ENCODE data around the gene LRCH4. TPM values are rescaled to one million over a fixed set of nuclear protein-coding genes. Genes with fewer than 3 reads are reported as not detected.
"Not testable (repeated sequence)": the region's sequence is repeated elsewhere in the genome, so short reads cannot be mapped to it uniquely, and the experiment has no call there.

The LRCH4 gene
- total and polyA plus RNA-seq, 2 donors (not counting 1 experiment from before 2014, with no cell fraction given) = 288 to 289 TPM

- no peaks in the 10 kb centered on the region for H3K79me2 ChIP-seq (ENCODE audit: control insufficient read depth, insufficient read depth, low read length)
- H3K27ac ChIP-seq (ENCODE audit: low read length in 2 of 2) = no peak overlapping the region
- no peaks in the 10 kb centered on the region for H3K9me3 Mint-ChIP-seq (ENCODE audit: insufficient read depth)
- no peak overlapping the region for H3K27ac Mint-ChIP-seq
- no peaks in the 10 kb centered on the region for H3K9me3 ChIP-seq (ENCODE audit: control extremely low read depth in 1 of 3, control insufficient read depth in 2 of 3, insufficient read depth in 1 of 3, low read length in 2 of 3)
- H3K36me3 ChIP-seq (replicated peaks in 1 of 2; ENCODE audit: control extremely low read depth in 1 of 2, control insufficient read depth in 1 of 2, extremely low read depth in 1 of 2, insufficient read depth in 2 of 2, low read length in 1 of 2) = peaks cover 0 to 8% of the 10 kb centered on the region in 2 experiments
- H3K4me1 Mint-ChIP-seq = peaks cover 33% of the 10 kb centered on the region
- intact Hi-C loops (cut with micrococcal nuclease) = no loop called here
- no peak overlapping the region for H3K9ac ChIP-seq (ENCODE audit: low read length)
- no peaks in the 10 kb centered on the region for H3K27me3 ChIP-seq (replicated peaks in 1 of 4; ENCODE audit: control extremely low read depth in 1 of 4, control insufficient read depth in 3 of 4, insufficient read depth in 4 of 4, low read length in 3 of 4)
- ATAC-seq (ENCODE audit: low read depth) (no peak), DNase-seq (no peak)
- TF ChIP-seq CTCF (IDR thresholded peaks at IDR 0.05) = no peak
- no peak for TF ChIP-seq EZH2 (IDR thresholded peaks at IDR 0.05; ENCODE audit: borderline replicate concordance, insufficient read depth, low read depth, low read length, poor library complexity, severe bottlenecking)
- 97% methylated on average over 4 of the region's 11 CpGs for WGBS (ENCODE audit: insufficient coverage)
- no peak overlapping the region for H3K4me2 ChIP-seq (replicated peaks; ENCODE audit: low read depth, low read length, poor library complexity, severe bottlenecking)
- CTCF ChIA-PET = interaction anchor here (0.6 to 9.8 kb wide), 20 partner anchors 11 to 571 kb away, joined by 3 to 226 read pairs (median 4); partner anchors contain the start of genes AGFG2, FBXO24, GIGYF1 and LRCH4
- H3K27me3 Mint-ChIP-seq = no peaks in the 10 kb centered on the region
- peaks cover 28 to 36% of the 10 kb centered on the region in 2 donors for H3K4me1 ChIP-seq (ENCODE audit: control insufficient read depth in 2 of 2, insufficient read depth in 2 of 2, low read length in 2 of 2)
- POLR2A ChIA-PET = interaction anchor here (1.0 to 1.4 kb wide), 2 partner anchors 19 to 23 kb away, joined by 3 to 5 read pairs; no protein-coding TSS in a partner anchor
- H3K4me3 Mint-ChIP-seq = no peak overlapping the region
- no peak overlapping the region for H3K4me3 ChIP-seq (ENCODE audit: control extremely low read depth in 1 of 5, extremely low read depth in 1 of 5, insufficient read depth in 1 of 5, low read depth in 2 of 5, low read length in 4 of 5)
- no peaks in the 10 kb centered on the region for H4K20me1 ChIP-seq (ENCODE audit: control insufficient read depth, insufficient read depth, low read length, poor library complexity, severe bottlenecking)
- no peak overlapping the region for H2AFZ ChIP-seq (ENCODE audit: insufficient read depth, low read depth, low read length, poor library complexity, severe bottlenecking)
Measured at GRCh38 chr7:100565133-100565571, 20.8 kb downstream of the LRCH4 start.

GRCh38 chr7:100564405-100564804 lies 21.5 kb downstream of the LRCH4 start:
- not testable (repeated sequence) for H2AFZ ChIP-seq (ENCODE audit: insufficient read depth, low read depth, low read length, poor library complexity, severe bottlenecking); H3K27me3 ChIP-seq (replicated peaks in 1 of 4; ENCODE audit: control extremely low read depth in 1 of 4, control insufficient read depth in 3 of 4, insufficient read depth in 4 of 4, low read length in 3 of 4); H3K79me2 ChIP-seq (ENCODE audit: control insufficient read depth, insufficient read depth, low read length); H3K36me3 ChIP-seq (replicated peaks in 1 of 2; ENCODE audit: control extremely low read depth in 1 of 2, control insufficient read depth in 1 of 2, extremely low read depth in 1 of 2, insufficient read depth in 2 of 2, low read length in 1 of 2); H3K27ac ChIP-seq (ENCODE audit: low read length in 2 of 2); H3K4me3 Mint-ChIP-seq; DNase-seq; H4K20me1 ChIP-seq (ENCODE audit: control insufficient read depth, insufficient read depth, low read length, poor library complexity, severe bottlenecking); H3K4me2 ChIP-seq (replicated peaks; ENCODE audit: low read depth, low read length, poor library complexity, severe bottlenecking); H3K9me3 Mint-ChIP-seq (ENCODE audit: insufficient read depth); ATAC-seq (ENCODE audit: low read depth); H3K27ac Mint-ChIP-seq; H3K4me3 ChIP-seq (ENCODE audit: control extremely low read depth in 1 of 5, extremely low read depth in 1 of 5, insufficient read depth in 1 of 5, low read depth in 2 of 5, low read length in 4 of 5); H3K27me3 Mint-ChIP-seq; H3K9me3 ChIP-seq (ENCODE audit: control extremely low read depth in 1 of 3, control insufficient read depth in 2 of 3, insufficient read depth in 1 of 3, low read length in 2 of 3); H3K9ac ChIP-seq (ENCODE audit: low read length)
- H3K4me1 ChIP-seq (ENCODE audit: control insufficient read depth in 2 of 2, insufficient read depth in 2 of 2, low read length in 2 of 2) = peaks cover 25 to 34% of the 10 kb centered on the region in 2 donors
- ChIA-PET CTCF (interaction anchor here (0.6 to 9.8 kb wide), 25 partner anchors 10 to 285 kb away, joined by 3 to 226 read pairs (median 4); partner anchors contain the start of genes AGFG2, FBXO24, GIGYF1 and LRCH4), POLR2A (interaction anchor here (0.7 to 1.6 kb wide), 3 partner anchors 20 to 25 kb away, joined by 3 to 5 read pairs (median 4); partner anchors contain the start of genes FBXO24 and LRCH4)
- intact Hi-C loops (cut with micrococcal nuclease) = loop anchor here (1.0 kb wide), 5 partner anchors 24 to 288 kb away; partner anchors contain the start of gene SLC12A9
- peaks cover 31% of the 10 kb centered on the region for H3K4me1 Mint-ChIP-seq
- 86% methylated on average over 3 of the region's 6 CpGs for WGBS (ENCODE audit: insufficient coverage)
